Astrocyte of the hippocampus (primary cell): ENCODE data around the gene PDCD6IP.
"Not testable (repeated sequence)": the region's sequence is repeated elsewhere in the genome, so short reads cannot be mapped to it uniquely, and the experiment has no call there.

Source experiments
- DNase-seq: peaks from one replicate; pipeline ENCODE4 v3.0.0; 2011; ENCODE audit warnings: low read depth, low spot score

PDCD6IP gene

GRCh38 chr3:33798418-33799201 lies at the start of gene PDCD6IP:
Gene PDCD6IP (plus strand): TSS chr3:33798630. CDS start chr3:33798729, 99 bp downstream.
- peak; percentile 97 for DNase-seq

GRCh38 chr3:33749546-33750210 lies 48.8 kb upstream of the PDCD6IP start:
- no peak for DNase-seq

GRCh38 chr3:33750211-33750548 lies 48.2 kb upstream of the PDCD6IP start:
- no peak for DNase-seq

GRCh38 chr3:33751336-33751735 lies 47.1 kb upstream of the PDCD6IP start:
- no peak for DNase-seq

GRCh38 chr3:33754391-33754790 lies 44.0 kb upstream of the PDCD6IP start:
- not testable (repeated sequence) for DNase-seq

- no peak for DNase-seq
Observed at GRCh38 chr3:33758281-33758680, 40.1 kb upstream of the PDCD6IP start.

- no peak for DNase-seq
Observed at GRCh38 chr3:33758864-33759263, 39.6 kb upstream of the PDCD6IP start.

GRCh38 chr3:33768578-33769330 lies 29.7 kb upstream of the PDCD6IP start:
- DNase-seq: no peak

GRCh38 chr3:33773637-33774036 lies 24.8 kb upstream of the PDCD6IP start:
- DNase-seq: no peak

- no peak for DNase-seq
Observed at GRCh38 chr3:33775363-33775762, 23.1 kb upstream of the PDCD6IP start.

GRCh38 chr3:33777996-33778395 lies 20.4 kb upstream of the PDCD6IP start:
- no peak for DNase-seq

GRCh38 chr3:33779751-33780150 lies 18.7 kb upstream of the PDCD6IP start:
- no peak for DNase-seq

- DNase-seq: not testable (repeated sequence)
Observed at GRCh38 chr3:33781413-33781812, 17.0 kb upstream of the PDCD6IP start.

GRCh38 chr3:33786565-33787327 lies 11.7 kb upstream of the PDCD6IP start:
- DNase-seq: peak; percentile 62

GRCh38 chr3:33787328-33788009 lies 11.0 kb upstream of the PDCD6IP start:
- peak; percentile 84 for DNase-seq

- no peak for DNase-seq
Observed at GRCh38 chr3:33789183-33789954, 9.1 kb upstream of the PDCD6IP start.

- DNase-seq: no peak
Observed at GRCh38 chr3:33790091-33790490, 8.3 kb upstream of the PDCD6IP start.

- no peak for DNase-seq
Observed at GRCh38 chr3:33791477-33792166, 6.8 kb upstream of the PDCD6IP start.

- no peak for DNase-seq
Observed at GRCh38 chr3:33792167-33792892, 6.1 kb upstream of the PDCD6IP start.
